ENCODE data around the gene WFDC5.
"Not testable (repeated sequence)": the region's sequence is repeated elsewhere in the genome, so short reads cannot be mapped to it uniquely, and the experiment has no call there.

The WFDC5 gene

GRCh38 chr20:45087097-45087790 is 27.7 kb downstream of the WFDC5 start:
- no peak for DNase-seq

- DNase-seq, result no peak
Measured at GRCh38 chr20:45085867-45086266, 29.1 kb downstream of the WFDC5 start.

GRCh38 chr20:45085289-45085688 is 29.7 kb downstream of the WFDC5 start:
- DNase-seq, result no peak

- DNase-seq, result no peak
Measured at GRCh38 chr20:45083127-45083526, 31.8 kb downstream of the WFDC5 start.

- no peak for DNase-seq
Measured at GRCh38 chr20:45082468-45082867, 32.5 kb downstream of the WFDC5 start.

GRCh38 chr20:45080867-45081624 is 33.9 kb downstream of the WFDC5 start:
- no peak for DNase-seq

- no peak for DNase-seq
Measured at GRCh38 chr20:45077559-45077958, 37.4 kb downstream of the WFDC5 start.

- no peak for DNase-seq
Measured at GRCh38 chr20:45073221-45073620, 41.8 kb downstream of the WFDC5 start.

GRCh38 chr20:45072066-45072465 is 42.9 kb downstream of the WFDC5 start:
- no peak for DNase-seq

- no peak for DNase-seq
Measured at GRCh38 chr20:45070932-45071632, 43.9 kb downstream of the WFDC5 start.

- DNase-seq, result no peak
Measured at GRCh38 chr20:45069261-45069660, 45.7 kb downstream of the WFDC5 start.

GRCh38 chr20:45067558-45067957 is 47.4 kb downstream of the WFDC5 start:
- DNase-seq, result no peak

GRCh38 chr20:45067087-45067486 is 47.9 kb downstream of the WFDC5 start:
- no peak for DNase-seq

- DNase-seq, result no peak
Measured at GRCh38 chr20:45066372-45066771, 48.6 kb downstream of the WFDC5 start.

- DNase-seq, result no peak
Measured at GRCh38 chr20:45064812-45065211, 50.2 kb downstream of the WFDC5 start.

GRCh38 chr20:45063107-45063506 is 51.9 kb downstream of the WFDC5 start:
- not testable (repeated sequence) for DNase-seq

GRCh38 chr20:45061244-45061643 is 53.7 kb downstream of the WFDC5 start:
- no peak for DNase-seq

- no peak for DNase-seq
Measured at GRCh38 chr20:45060294-45060693, 54.7 kb downstream of the WFDC5 start.
